Tibial nerve (tissue), 3 donors: Measurements from ENCODE around the gene NEMP1.

Source experiments
- CTCF ChIP-seq, 5 experiments: fragments of 200-600 bp in 3 of 5; fragments of 450-650 bp in 2 of 5; sonication (generic) in 3 of 5; IDR thresholded peaks; one replicate each; pipeline ENCODE4 v1.5.1; 2016 to 2019; ENCODE audit warnings: antibody characterized with exemption in 5 of 5, mild to moderate bottlenecking in 3 of 5, moderate library complexity in 2 of 5
- POLR2A ChIP-seq, 2 donors: fragments of 450-650 bp; IDR thresholded peaks; one replicate each; pipeline ENCODE4 v1.6.1; 2017; ENCODE audit warnings: antibody characterized with exemption in 2 of 2, mild to moderate bottlenecking in 2 of 2, moderate library complexity in 2 of 2

GRCh38 chr12:57046086-57046791 lies 32.4 kb downstream of the NEMP1 start:
- TF ChIP-seq CTCF (IDR thresholded peaks at IDR 0.05) (no peak), POLR2A (IDR thresholded peaks at IDR 0.05) (no peak)
